ENCODE measurements around the gene EFCAB6.

Gene EFCAB6

DNA sequence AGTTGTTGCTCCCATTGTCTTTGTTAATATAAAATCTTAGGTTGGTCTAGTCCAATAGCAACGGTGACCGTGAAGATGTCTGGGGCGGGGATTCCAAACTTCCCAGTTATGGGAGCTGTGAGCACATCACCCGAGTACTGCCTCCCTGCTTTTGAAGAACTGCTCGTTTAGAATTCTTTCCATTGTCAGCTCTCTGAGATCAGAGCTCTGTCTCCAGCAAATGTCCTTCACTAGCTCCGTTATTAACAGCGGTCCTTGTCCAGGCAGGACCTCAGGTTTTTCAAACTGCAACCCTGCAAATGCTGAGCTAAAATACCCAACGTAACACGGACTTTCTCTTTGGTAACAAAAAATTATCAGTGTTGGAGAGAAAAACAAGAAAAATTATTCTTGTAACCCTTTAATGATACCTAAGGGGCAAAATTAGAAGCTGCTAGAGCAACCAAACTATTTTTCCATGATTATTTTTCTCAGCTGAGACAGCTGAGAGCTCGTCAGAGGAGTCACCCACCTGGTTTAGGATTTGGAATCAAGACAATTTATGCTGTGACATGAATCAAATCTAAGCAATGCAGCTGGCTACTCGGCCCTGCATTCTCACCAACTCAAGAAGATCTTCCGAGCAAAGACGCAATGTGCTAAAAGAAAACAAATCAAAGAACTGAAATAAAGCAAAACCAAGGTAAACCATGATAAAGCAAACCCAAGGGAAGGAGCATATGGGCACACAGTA lies 15.1 kb upstream of the EFCAB6 start:
- peaks cover 39% of the 10 kb centered on the region for H3K36me3 ChIP-seq (ENCODE audit: insufficient read depth, low read depth, low read length)
- peaks cover 17% of the 10 kb centered on the region for H3K4me1 ChIP-seq (ENCODE audit: insufficient read depth, low read length)
- no peaks in the 10 kb centered on the region for H3K27me3 ChIP-seq (ENCODE audit: insufficient read depth, low read length)
- H3K9me3 ChIP-seq (ENCODE audit: insufficient read depth, low read depth, low read length) = no peaks in the 10 kb centered on the region
- no peak overlapping the region for H3K27ac ChIP-seq (ENCODE audit: low read length)
- no peak overlapping the region for H3K9ac ChIP-seq (ENCODE audit: low read depth, low read length)
- H3K4me3 ChIP-seq (ENCODE audit: low read length) = no peak overlapping the region

DNA sequence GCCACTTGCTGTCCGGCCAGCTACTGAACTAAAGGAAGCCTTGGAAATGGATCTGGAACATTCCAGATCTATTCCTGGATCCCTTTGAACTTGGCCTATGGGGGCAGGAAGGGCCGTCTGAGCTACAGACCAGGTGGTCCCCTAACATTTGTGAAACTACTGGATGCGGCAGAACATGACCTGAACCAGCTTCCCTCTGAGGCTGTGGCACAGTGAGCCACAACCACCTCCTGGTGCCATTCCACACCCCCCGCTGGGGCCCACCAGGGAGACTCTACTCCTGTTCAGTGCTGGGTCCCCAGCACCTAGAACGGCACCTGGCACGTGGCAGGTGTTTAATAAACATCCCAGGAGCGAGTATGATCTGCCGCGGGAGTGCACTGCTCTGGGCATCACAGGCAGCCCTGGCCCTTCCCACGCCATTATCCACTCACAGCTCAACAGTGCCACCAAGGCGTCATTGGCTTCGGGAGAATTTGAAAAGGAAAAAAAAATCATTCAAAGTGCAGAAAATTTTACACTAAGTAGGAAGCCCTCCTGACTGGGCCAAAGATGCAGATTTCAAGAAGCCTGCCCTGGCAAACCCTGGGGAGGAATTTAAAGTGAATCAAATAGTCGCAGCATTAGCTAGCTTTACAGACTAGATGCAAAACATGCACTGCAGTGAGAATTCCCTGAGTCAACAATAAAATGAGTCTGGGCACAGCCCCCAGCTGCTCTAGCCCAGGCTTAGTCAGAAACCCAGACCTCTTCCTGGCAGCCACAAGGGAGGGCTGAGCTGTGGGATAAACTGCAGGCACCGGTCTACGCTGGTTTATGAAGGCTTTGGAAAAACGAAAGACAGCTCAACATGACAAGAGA lies 14.3 kb upstream of the EFCAB6 start:
- Histone ChIP-seq H3K9me3 (ENCODE audit: insufficient read depth, low read depth, low read length) (no peaks in the 10 kb centered on the region), H3K27ac (ENCODE audit: low read length) (no peak overlapping the region), H3K9ac (ENCODE audit: low read depth, low read length) (no peak overlapping the region), H3K27me3 (ENCODE audit: insufficient read depth, low read length) (no peaks in the 10 kb centered on the region), H3K4me3 (ENCODE audit: low read length) (no peak overlapping the region), H3K36me3 (ENCODE audit: insufficient read depth, low read depth, low read length) (peaks cover 31% of the 10 kb centered on the region), H3K4me1 (ENCODE audit: insufficient read depth, low read length) (peaks cover 17% of the 10 kb centered on the region)

DNA sequence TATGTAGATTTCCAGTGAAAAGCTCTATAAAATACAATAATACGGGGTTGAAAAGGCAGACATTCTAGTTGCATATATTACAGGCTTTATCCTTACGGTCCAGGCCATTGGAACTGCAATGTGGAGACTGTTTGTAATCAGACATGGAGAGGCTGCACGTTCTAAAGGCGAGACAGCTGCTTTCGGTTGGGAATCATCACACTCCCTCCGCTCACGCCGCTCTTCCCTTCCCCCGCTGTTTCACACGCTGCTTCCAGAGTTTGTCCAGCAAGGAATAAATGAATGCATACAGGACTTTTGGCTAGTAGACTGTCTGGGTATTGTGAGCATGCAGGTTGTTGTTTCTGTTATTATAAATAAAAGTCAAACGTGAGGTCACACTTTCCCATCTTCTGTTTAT lies 13.5 kb upstream of the EFCAB6 start:
- Histone ChIP-seq H3K27ac (ENCODE audit: low read length) (no peak overlapping the region), H3K4me1 (ENCODE audit: insufficient read depth, low read length) (peaks cover 17% of the 10 kb centered on the region)

DNA sequence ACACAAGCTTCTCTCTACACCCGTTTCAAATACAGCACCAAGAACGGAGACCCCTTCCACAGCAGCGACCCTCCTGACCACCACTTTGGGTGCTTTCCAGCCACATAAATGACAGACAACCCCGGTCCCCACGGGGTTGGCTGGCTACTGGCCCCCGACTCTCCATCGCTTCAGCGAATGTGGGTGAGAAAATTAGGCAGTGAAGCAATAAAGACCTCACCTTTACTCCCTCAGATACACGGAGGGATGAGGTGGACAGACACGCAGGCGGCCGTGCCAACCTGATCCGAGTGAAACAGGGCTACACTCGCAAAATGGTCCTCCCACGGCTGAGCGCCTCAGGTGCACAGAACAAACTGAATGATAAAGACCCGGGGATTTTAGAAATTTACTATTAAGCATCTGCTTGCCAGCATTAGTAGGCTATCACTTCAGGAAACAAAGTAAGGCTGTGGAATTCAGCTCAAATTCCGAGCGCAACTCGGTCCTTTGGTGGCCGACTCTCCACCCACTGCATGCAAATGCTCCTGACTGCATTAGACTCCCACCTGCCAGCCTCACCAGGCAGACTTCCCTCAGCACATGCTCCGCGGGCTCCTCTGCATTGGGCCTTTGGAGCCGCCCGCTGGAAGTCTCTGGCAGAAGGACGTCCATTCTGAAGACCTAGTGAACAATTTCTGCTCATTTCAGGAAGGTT lies 12.8 kb upstream of the EFCAB6 start:
- Histone ChIP-seq H3K4me3 (ENCODE audit: low read length) (no peak overlapping the region), H3K27ac (ENCODE audit: low read length) (no peak overlapping the region), H3K4me1 (ENCODE audit: insufficient read depth, low read length) (peaks cover 17% of the 10 kb centered on the region), H3K36me3 (ENCODE audit: insufficient read depth, low read depth, low read length) (peaks cover 25% of the 10 kb centered on the region), H3K9me3 (ENCODE audit: insufficient read depth, low read depth, low read length) (no peaks in the 10 kb centered on the region), H3K9ac (ENCODE audit: low read depth, low read length) (no peak overlapping the region), H3K27me3 (ENCODE audit: insufficient read depth, low read length) (no peaks in the 10 kb centered on the region)

More for the DNA sequence above, 13.5 kb upstream of the EFCAB6 start:
- H3K27me3 ChIP-seq (ENCODE audit: insufficient read depth, low read length) = no peaks in the 10 kb centered on the region
- no peak overlapping the region for H3K9ac ChIP-seq (ENCODE audit: low read depth, low read length)
- no peak overlapping the region for H3K4me3 ChIP-seq (ENCODE audit: low read length)
- no peaks in the 10 kb centered on the region for H3K9me3 ChIP-seq (ENCODE audit: insufficient read depth, low read depth, low read length)
- H3K36me3 ChIP-seq (ENCODE audit: insufficient read depth, low read depth, low read length) = peaks cover 25% of the 10 kb centered on the region

DNA sequence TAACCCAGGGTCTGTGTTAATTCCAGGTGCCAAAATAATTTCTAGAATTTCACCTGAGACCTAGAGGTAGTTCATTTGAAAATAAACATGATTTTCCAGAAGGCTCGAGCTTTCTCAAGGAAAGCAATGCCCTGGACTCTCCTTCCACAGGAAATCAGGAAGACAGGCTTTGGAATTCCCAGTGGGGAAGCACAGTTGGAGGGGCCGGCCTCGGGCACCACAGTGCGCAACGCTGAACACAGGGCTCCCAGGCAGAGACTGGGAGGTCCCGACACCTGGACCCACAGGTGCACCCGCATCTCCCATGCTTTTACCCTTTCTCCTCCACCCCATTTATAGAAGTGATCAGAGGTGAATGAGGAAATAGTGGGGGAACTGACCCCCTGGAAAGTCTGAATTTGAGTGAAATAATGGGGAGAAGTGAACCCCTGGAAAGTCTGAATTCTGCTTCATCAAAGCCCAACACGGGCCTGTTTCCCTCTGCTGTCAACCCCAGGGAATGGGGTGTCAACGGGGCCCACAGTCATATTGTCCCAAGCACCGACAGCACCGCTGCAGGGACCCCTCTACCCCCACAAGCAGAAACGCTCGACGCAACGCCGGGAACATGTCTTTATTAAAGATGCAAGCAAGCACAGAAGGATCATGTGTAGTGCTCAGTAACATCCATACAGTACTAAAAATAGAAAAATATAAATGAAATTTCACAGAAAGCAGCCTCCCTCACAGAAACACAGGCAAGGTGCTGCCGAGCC lies 12.0 kb upstream of the EFCAB6 start:
- no peak overlapping the region for H3K4me3 ChIP-seq (ENCODE audit: low read length)

DNA sequence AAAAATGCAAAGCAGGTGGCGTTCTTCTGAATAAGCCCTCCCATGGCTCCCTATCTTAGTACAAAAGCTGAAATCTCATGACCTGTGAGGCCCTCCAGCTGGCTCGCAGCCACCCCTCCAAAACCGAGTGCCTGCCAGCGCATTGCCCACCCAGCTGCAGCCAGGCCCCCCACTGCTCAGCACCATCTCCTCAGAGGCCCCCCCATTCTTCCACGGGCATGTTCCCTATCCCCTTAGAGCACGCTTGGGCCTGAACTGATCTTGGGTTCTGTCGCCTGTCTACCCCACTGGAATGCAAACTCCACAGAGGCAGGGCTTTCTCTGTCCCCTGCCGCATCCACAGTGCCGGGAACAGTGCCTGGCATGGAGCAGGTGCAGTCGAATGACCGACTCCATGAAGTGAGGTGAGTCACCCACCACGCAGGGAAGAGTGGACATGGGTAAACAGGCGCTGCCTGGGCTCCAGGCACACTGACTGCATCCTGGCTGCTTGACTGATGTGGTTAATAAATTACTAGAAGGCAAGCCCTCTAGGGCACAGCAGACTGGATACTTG lies 11.3 kb upstream of the EFCAB6 start:
- H3K4me3 ChIP-seq (ENCODE audit: low read length) = peak overlapping the region; percentile 26; the same call in 1 of the 2 replicates
- no peak overlapping the region for H3K27ac ChIP-seq (ENCODE audit: low read length)
- H3K9ac ChIP-seq (ENCODE audit: low read depth, low read length) = 0 out of 2 replicates have a peak overlapping the region, but pooled peaks have one; percentile 15
- H3K9me3 ChIP-seq (ENCODE audit: insufficient read depth, low read depth, low read length) = no peaks in the 10 kb centered on the region
- H3K4me1 ChIP-seq (ENCODE audit: insufficient read depth, low read length) = peaks cover 17% of the 10 kb centered on the region
- peaks cover 25% of the 10 kb centered on the region for H3K36me3 ChIP-seq (ENCODE audit: insufficient read depth, low read depth, low read length)
- H3K27me3 ChIP-seq (ENCODE audit: insufficient read depth, low read length) = no peaks in the 10 kb centered on the region

More for the DNA sequence above, 12.0 kb upstream of the EFCAB6 start:
- H3K27me3 ChIP-seq (ENCODE audit: insufficient read depth, low read length) = no peaks in the 10 kb centered on the region
- no peaks in the 10 kb centered on the region for H3K9me3 ChIP-seq (ENCODE audit: insufficient read depth, low read depth, low read length)
- H3K4me1 ChIP-seq (ENCODE audit: insufficient read depth, low read length) = peaks cover 17% of the 10 kb centered on the region
- H3K27ac ChIP-seq (ENCODE audit: low read length) = no peak overlapping the region
- 0 out of 2 replicates have a peak overlapping the region, but pooled peaks have one; percentile 15 for H3K9ac ChIP-seq (ENCODE audit: low read depth, low read length)
- peaks cover 25% of the 10 kb centered on the region for H3K36me3 ChIP-seq (ENCODE audit: insufficient read depth, low read depth, low read length)

DNA sequence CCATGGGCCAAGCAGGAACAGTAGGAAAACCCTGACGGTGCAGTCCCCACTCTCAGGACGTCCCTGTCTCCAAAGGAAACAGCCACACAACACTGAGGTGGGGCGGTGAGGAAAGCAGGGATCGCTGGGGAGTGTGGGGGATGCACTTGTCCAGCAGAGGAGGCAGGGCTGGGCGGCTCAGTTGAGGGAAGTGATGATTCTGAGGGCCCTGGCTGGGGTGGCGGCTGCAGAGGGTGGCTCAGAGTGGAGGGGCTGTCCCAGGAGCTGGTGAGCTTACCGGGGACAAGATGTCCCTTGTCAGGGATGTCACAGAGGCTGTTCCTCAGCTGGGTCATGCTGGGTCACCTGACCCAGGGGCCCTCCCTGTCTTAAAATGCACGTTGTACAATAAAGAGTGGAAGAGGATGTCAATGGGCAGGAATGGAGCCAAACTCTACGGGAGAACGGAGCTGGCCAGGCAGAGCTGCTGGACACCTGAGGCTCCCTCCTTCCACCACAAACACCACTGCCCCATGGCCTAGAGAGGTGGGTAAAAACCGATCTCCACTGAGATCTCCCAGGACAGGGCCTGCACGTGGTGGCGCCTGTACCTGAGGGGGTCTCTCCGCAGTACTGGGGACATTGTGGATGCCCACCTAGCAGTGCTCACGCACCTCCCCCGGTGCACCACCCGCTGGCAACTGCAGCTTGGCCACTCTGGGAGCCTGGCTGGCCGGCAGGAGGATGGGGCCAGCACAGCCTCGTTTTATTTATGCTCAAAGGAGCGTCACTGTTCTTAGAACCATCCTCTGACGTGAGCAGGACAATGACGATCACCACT lies 9.7 kb upstream of the EFCAB6 start:
- Histone ChIP-seq H3K36me3 (ENCODE audit: insufficient read depth, low read depth, low read length) (peaks cover 15% of the 10 kb centered on the region), H3K9ac (ENCODE audit: low read depth, low read length) (no peak overlapping the region), H3K9me3 (ENCODE audit: insufficient read depth, low read depth, low read length) (no peaks in the 10 kb centered on the region), H3K27me3 (ENCODE audit: insufficient read depth, low read length) (no peaks in the 10 kb centered on the region), H3K4me1 (ENCODE audit: insufficient read depth, low read length) (peaks cover 17% of the 10 kb centered on the region), H3K27ac (ENCODE audit: low read length) (no peak overlapping the region), H3K4me3 (ENCODE audit: low read length) (no peak overlapping the region)

DNA sequence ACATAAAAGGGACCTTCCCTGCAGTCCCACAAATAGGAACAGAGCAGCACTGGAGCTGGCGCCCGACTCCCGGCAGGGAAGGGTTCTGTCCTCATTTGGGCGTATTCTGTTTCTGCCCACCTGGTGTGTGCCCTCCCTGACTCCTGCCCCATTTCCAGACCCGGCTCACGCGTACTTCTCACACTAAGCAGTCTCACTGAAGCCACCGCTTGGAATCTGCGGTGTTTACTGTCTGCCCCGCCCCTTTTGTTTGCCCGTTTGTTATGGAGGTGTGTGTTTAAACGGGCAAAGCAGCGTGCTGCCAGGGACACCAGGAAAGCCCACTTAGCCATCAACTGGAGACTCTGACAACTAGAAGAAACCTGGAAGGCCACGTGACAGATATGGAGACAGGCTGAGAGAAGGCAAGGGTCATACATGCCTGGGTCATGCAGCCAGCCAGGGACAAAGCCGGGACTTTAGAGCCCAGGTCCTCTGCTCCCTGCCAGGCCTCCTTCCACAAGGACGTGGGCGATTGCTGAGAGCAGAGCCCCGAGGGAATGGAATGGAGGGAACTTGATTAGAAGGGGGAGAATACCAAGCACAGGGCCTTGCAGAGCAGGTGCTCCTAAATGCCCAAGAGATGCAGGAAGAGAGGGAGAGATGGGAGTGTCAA lies 8.7 kb upstream of the EFCAB6 start:
- peaks cover 9% of the 10 kb centered on the region for H3K36me3 ChIP-seq (ENCODE audit: insufficient read depth, low read depth, low read length)
- no peak overlapping the region for H3K27ac ChIP-seq (ENCODE audit: low read length)
- no peak overlapping the region for H3K9ac ChIP-seq (ENCODE audit: low read depth, low read length)
- no peaks in the 10 kb centered on the region for H3K9me3 ChIP-seq (ENCODE audit: insufficient read depth, low read depth, low read length)
- H3K27me3 ChIP-seq (ENCODE audit: insufficient read depth, low read length) = no peaks in the 10 kb centered on the region
- peaks cover 17% of the 10 kb centered on the region for H3K4me1 ChIP-seq (ENCODE audit: insufficient read depth, low read length)
- no peak overlapping the region for H3K4me3 ChIP-seq (ENCODE audit: low read length)

DNA sequence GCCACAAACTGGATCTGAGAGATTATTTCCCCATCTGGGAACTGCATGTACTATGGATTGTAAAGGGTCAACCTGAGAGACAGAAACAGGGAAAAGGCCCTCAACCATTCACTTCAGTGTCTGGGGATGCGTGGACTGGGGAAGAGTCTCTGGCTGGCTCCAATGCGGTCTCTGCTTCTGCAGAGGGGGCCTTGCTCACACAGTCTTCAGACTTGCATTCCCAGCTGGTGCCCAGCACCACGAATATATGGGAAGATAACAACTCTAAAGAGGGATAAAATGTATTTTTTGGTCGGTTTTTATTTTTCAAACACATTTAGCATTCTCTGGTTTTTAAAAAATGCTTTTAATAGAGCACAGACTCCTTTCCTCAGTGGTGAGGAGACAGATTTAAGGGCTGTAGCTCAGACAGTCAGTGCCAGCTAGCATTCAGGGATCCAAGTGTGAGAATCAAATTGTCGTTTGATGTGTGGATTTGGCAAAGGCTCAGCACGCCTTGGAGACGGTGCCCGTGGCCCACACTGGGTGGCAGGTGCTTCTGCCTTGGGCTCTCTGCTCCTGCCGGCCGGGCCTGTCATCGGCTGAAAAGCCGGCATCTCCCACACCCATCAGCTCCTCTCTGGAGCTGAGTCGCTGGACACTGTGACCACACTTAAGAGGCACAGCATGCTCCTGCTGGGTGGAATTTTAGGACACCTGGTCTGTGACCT lies 8.0 kb upstream of the EFCAB6 start:
- no peaks in the 10 kb centered on the region for H3K9me3 ChIP-seq (ENCODE audit: insufficient read depth, low read depth, low read length)
- H3K4me1 ChIP-seq (ENCODE audit: insufficient read depth, low read length) = peaks cover 12% of the 10 kb centered on the region
- H3K36me3 ChIP-seq (ENCODE audit: insufficient read depth, low read depth, low read length) = peaks cover 2% of the 10 kb centered on the region; the same call in 1 of the 2 replicates
- H3K27ac ChIP-seq (ENCODE audit: low read length) = no peak overlapping the region
- H3K4me3 ChIP-seq (ENCODE audit: low read length) = no peak overlapping the region
- no peaks in the 10 kb centered on the region for H3K27me3 ChIP-seq (ENCODE audit: insufficient read depth, low read length)
- H3K9ac ChIP-seq (ENCODE audit: low read depth, low read length) = no peak overlapping the region

Data from iPS-20b (cell line).